ENCODE measurements around the gene HJV. TPM values are rescaled to one million over a fixed set of nuclear protein-coding genes. Genes with fewer than 3 reads are reported as not detected.

The HJV gene
- total RNA-seq, 4 donors from 2014 or later = 274 to 585 (median 420) TPM

DNA sequence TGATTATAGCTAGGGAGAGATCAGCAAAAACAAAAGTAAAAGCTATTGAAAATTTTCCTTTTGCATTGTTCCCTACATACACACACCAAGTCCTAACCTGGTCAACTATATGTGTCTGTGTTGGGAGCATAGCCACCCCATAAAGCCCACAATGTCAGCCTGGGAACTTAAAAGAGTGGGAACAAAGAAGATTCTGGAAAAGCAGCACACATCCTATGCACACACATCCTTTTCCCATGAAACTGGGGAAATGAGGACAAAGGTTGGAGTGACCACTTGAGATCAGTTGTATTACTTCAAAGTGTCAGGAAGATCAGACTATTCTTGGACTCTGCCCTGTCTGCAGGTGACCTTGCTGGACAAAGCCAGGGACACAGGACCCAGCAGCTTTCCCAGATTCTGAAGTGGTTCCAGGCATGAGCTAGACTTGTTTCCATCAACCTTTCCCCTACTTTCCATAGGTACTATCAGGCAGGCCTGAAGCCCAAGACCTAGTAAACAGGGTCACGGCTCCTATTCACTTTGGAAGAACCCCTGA, 41.0 kb downstream of the HJV start:
- in situ Hi-C loops (cut with MboI; ENCODE audit: low sequenced_read_pairs in 4 of 4) = no loop called here
- H3K27me3 ChIP-seq = no peaks in the 10 kb centered on the region
- intact Hi-C loops (cut with DNase I; ENCODE audit: low total_unique reads) = no loop called here
- TF ChIP-seq CTCF (IDR thresholded peaks at IDR 0.05 in 4 of 5, conservative IDR thresholded peaks at IDR 0.05 in 1 of 5) = no peak
- DNase-seq (peak; percentile 86 to 87), ATAC-seq (peak; percentile 34 to 37)
- H3K4me1 ChIP-seq = peaks cover 76% of the 10 kb centered on the region in 2 donors
- H3K27ac ChIP-seq = peak overlapping the region; percentile 95 to 99 (median 98)
- H3K9me3 ChIP-seq = no peaks in the 10 kb centered on the region
- peak overlapping the region; percentile 19 to 46 (median 37) for H3K4me3 ChIP-seq
- no peaks in the 10 kb centered on the region for H3K36me3 ChIP-seq

GRCh38 chr1:145979746-145980456, 41.6 kb downstream of the HJV start:
- no peaks in the 10 kb centered on the region for H3K27me3 ChIP-seq
- peak overlapping the region; percentile 95 to 99 (median 98) for H3K27ac ChIP-seq
- ATAC-seq (peak; percentile 34 to 39), DNase-seq (peak in 1 of 2 donors; percentile 82)
- H3K9me3 ChIP-seq = no peaks in the 10 kb centered on the region
- H3K4me1 ChIP-seq = peaks cover 70% of the 10 kb centered on the region in 2 donors
- TF ChIP-seq CTCF (IDR thresholded peaks at IDR 0.05 in 4 of 5, conservative IDR thresholded peaks at IDR 0.05 in 1 of 5) = no peak
- peak in 1 of 2 donors; percentile 72 for TF ChIP-seq POLR2A (IDR thresholded peaks at IDR 0.05)
- in situ Hi-C loops (cut with MboI; ENCODE audit: low sequenced_read_pairs in 4 of 4) (loop anchor here (5.0 kb wide), 1 partner anchor 32 kb away; no protein-coding TSS in a partner anchor), intact Hi-C loops (cut with DNase I; ENCODE audit: low total_unique reads) (loop anchor here (1.0 to 2.0 kb wide), 3 partner anchors 15 to 27 kb away; partner anchors contain the start of genes ANKRD34A and POLR3GL)
- H3K36me3 ChIP-seq = no peaks in the 10 kb centered on the region
- peak overlapping the region; percentile 36 to 46 (median 38) for H3K4me3 ChIP-seq

- ATAC-seq (peak; percentile 75 to 76), DNase-seq (peak; percentile 98 to 99)
- peak in 4 of 5 experiments; percentile 29 to 42 (median 31) for TF ChIP-seq CTCF (IDR thresholded peaks at IDR 0.05 in 4 of 5, conservative IDR thresholded peaks at IDR 0.05 in 1 of 5)
- TF ChIP-seq POLR2A (IDR thresholded peaks at IDR 0.05) = peak in 1 of 2 donors; percentile 91
- in situ Hi-C loops (cut with MboI; ENCODE audit: low sequenced_read_pairs in 4 of 4) (loop anchor here (5.0 kb wide), 1 partner anchor 33 kb away; no protein-coding TSS in a partner anchor), intact Hi-C loops (cut with DNase I; ENCODE audit: low total_unique reads) (loop anchor here (1.0 to 2.0 kb wide), 3 partner anchors 14 to 28 kb away; partner anchors contain the start of genes ANKRD34A and POLR3GL)
- Histone ChIP-seq H3K4me1 (peaks cover 61 to 62% of the 10 kb centered on the region in 2 donors), H3K27me3 (no peaks in the 10 kb centered on the region), H3K36me3 (no peaks in the 10 kb centered on the region), H3K9me3 (no peaks in the 10 kb centered on the region), H3K4me3 (peak overlapping the region; percentile 36 to 47 (median 38)), H3K27ac (peak overlapping the region; percentile 95 to 99 (median 98))
Observed at GRCh38 chr1:145978854-145979745, 42.4 kb downstream of the HJV start.

DNA sequence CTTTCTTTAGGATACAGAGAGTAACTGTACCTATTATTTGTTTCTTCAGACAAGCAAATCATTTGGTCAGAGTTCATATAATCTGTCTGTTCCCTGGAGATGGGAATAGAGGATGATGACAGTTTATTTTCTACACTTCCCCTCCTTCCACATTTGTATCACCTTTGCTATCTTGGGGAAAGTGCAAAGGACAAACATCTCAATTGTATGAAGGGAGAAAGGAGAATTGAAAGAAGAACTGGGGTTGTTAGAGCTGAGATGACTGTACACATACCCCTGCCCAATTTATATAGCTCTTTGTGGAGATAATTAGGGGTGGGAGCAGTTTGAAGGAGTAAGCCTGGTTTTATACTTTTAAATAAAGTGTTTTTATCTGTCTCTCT, 43.1 kb downstream of the HJV start:
- intact Hi-C loops (cut with DNase I; ENCODE audit: low total_unique reads) (loop anchor here (2.0 kb wide), 1 partner anchor 14 kb away; the partner anchor contains the start of genes ANKRD34A and POLR3GL), in situ Hi-C loops (cut with MboI; ENCODE audit: low sequenced_read_pairs in 4 of 4) (loop anchor here (5.0 kb wide), 1 partner anchor 34 kb away; no protein-coding TSS in a partner anchor)

More for the DNA sequence above, 43.1 kb downstream of the HJV start:
- no peak for ATAC-seq
- no peaks in the 10 kb centered on the region for H3K9me3 ChIP-seq
- peaks cover 55% of the 10 kb centered on the region in 2 donors for H3K4me1 ChIP-seq
- DNase-seq = no peak
- no peak for TF ChIP-seq CTCF (IDR thresholded peaks at IDR 0.05 in 4 of 5, conservative IDR thresholded peaks at IDR 0.05 in 1 of 5)
- no peak for TF ChIP-seq POLR2A (IDR thresholded peaks at IDR 0.05)
- H3K27me3 ChIP-seq = no peaks in the 10 kb centered on the region
- peak overlapping the region; percentile 95 to 99 (median 98) for H3K27ac ChIP-seq
- no peaks in the 10 kb centered on the region for H3K36me3 ChIP-seq
- peak overlapping the region; percentile 27 to 47 (median 35) for H3K4me3 ChIP-seq
